Fibroblast of villous mesenchyme (primary cell): ENCODE data around the gene GTF2IRD1. TPM values are rescaled to one million over a fixed set of nuclear protein-coding genes. Genes with fewer than 3 reads are reported as not detected.
"Not testable (repeated sequence)": the region's sequence is repeated elsewhere in the genome, so short reads cannot be mapped to it uniquely, and the experiment has no call there.

Experiments used
- DNase-seq: peaks from one replicate; pipeline ENCODE4 v3.0.0-alpha.2; 2010; ENCODE audit warnings: low read depth
- H3K4me3 ChIP-seq: 2 replicates; pipeline ENCODE4 v1.5.1; 2011; ENCODE audit warnings: low read depth, mild to moderate bottlenecking, low read length
- total RNA-seq: library from RNA; depleted of rRNA; stranded (reverse); fragments of >200 nt; gene quantifications from 2 replicates; pipeline ENCODE4 v1.2.3, GENCODE V29; 2012
- TF ChIP-seq, protein P1 (sequence below): IDR thresholded peaks from 2 replicates; pipeline ENCODE4 v1.5.1; 2012; ENCODE audit warnings: low read depth, mild to moderate bottlenecking, low read length; ENCODE audit not compliant: insufficient read depth

GTF2IRD1 gene
- total RNA-seq, 1 donor, result 13.4 TPM

DNA sequence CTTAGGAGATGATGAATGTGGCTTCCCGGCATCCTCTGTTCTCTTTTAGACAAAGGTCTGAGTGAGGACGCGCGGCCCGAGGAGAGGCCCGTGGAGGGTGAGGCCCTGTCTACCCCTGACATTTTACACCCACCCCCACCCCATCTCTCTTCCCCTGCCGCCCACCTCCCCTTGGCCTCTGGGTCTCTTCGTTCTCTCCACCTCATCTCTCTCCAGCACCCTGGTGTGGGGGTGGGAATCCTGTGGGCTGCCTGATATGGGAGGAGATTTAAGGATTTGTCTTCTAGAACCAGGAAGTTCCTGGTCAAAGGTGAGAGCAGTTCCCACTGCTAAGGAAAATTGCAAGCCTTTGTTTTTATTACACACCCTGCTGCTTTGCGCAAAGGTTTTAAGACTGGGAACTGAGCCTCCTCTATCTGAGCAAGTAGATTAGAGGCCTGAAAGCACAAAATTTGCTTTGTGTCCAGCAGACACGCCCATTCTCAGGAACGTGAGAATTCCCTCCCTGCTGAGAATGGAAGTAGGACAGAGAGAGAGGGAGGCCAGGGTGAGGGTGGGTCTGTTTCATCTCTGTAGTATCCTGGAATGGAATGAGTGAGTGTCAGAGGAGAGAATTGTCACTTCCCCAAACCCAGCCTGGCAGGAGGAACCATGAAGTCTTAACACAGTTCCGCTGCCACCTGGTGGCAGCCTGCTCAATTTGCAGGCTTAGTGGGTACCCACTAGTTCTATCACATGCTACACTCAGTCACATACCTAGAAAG, 91.2 kb downstream of the GTF2IRD1 start:
- DNase-seq, result peak; percentile 49
- TF ChIP-seq, protein P1, sequence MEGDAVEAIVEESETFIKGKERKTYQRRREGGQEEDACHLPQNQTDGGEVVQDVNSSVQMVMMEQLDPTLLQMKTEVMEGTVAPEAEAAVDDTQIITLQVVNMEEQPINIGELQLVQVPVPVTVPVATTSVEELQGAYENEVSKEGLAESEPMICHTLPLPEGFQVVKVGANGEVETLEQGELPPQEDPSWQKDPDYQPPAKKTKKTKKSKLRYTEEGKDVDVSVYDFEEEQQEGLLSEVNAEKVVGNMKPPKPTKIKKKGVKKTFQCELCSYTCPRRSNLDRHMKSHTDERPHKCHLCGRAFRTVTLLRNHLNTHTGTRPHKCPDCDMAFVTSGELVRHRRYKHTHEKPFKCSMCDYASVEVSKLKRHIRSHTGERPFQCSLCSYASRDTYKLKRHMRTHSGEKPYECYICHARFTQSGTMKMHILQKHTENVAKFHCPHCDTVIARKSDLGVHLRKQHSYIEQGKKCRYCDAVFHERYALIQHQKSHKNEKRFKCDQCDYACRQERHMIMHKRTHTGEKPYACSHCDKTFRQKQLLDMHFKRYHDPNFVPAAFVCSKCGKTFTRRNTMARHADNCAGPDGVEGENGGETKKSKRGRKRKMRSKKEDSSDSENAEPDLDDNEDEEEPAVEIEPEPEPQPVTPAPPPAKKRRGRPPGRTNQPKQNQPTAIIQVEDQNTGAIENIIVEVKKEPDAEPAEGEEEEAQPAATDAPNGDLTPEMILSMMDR, result peak; percentile 60
- no peak overlapping the region for H3K4me3 ChIP-seq

DNA sequence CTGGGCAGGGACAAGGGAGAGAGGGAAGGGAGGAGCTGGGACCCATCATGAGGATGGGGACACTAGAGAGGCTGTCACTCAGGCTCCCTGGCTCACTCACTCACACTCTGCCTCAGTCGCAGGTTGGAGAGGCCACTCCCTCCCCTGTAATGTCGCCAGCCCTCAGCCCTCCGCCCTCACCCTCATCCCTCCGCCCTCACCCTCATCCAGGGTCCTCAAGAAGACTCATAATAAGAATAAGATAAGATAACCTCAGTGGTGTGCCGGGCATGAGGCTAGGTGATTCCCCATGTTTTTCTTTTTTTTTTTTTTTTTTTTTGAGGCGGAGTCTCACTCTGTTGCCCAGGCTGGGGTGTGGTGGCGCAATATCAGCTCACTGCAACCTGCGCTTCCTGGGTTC, 92.2 kb downstream of the GTF2IRD1 start:
- TF ChIP-seq, protein P1, result no peak
- no peak for DNase-seq
- H3K4me3 ChIP-seq, result no peak overlapping the region

DNA sequence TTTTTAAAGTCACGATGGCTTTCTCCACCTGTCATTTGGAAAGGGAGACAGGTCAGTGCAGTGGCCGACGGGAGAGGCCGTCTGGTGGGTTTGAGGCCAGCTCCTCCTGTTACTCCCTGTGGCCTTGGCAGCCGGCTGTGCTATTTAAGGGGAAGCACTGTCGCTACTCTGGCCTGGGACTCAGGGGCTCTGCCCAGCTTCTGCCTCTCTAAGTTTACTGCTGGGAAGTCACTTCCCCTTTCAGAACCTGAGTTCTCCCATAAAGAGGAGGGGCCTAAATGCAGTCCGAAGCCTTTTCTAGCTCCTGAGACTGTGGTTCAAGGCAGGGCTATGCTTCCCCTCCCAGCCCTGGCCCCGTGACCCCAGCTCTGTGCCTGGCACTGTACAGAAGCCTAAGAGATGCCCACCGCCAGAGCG, 99.9 kb downstream of the GTF2IRD1 start:
- DNase-seq, result not testable (repeated sequence)

DNA sequence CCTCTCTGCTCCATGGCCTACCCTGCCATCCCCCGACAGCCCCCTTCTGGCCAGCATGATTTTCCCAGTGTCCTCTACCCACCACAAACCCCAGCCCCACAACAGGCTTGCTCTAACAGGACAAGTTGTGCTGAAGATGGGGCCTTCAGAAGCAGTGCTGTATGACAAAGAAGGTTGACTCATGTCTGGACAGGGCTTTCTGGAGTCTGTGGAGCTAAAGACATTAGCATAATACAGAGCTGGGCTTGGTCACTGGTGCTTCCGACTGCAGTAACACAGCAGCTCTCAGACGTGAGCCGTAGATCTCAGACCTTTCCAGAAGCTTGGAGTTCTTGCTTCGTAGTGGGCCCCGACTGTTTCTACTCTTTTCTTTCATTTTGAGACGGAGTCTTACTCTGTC, 100.5 kb downstream of the GTF2IRD1 start:
- no peak for DNase-seq
- no peak overlapping the region for H3K4me3 ChIP-seq
- TF ChIP-seq, protein P1, result no peak

More for the DNA sequence above, 99.9 kb downstream of the GTF2IRD1 start:
- H3K4me3 ChIP-seq, result not testable (repeated sequence)

DNA sequence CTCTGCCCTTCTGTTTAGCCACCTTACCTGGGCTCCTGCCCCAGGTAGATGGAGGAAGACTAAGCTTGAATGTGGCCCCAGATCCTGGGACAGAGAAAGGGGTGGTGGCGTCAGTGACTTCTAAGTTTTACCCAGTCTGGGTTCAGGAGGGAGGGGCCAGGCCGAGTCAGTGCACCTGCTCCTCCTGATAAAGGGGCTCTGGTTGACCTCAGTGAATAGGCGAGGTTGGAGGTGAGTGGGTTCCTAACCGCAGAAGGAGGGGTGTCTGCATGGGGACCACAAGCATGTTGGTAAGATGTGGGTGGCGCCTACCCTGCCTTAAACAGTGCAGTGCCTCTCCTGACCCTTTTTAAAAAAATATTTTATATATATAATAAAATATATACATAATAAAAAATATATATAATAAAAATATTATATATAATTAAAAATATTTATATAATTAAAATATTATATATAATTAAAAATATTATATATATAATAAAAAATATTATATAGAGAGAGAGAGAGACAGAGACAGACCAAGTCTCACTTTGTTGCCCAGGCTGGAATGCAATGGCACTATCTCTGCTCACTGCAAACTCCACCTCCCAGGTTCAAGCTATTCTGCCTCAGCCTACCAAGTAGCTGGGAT, 106.5 kb downstream of the GTF2IRD1 start:
- H3K4me3 ChIP-seq, result no peak overlapping the region
- TF ChIP-seq, protein P1, result no peak

DNA sequence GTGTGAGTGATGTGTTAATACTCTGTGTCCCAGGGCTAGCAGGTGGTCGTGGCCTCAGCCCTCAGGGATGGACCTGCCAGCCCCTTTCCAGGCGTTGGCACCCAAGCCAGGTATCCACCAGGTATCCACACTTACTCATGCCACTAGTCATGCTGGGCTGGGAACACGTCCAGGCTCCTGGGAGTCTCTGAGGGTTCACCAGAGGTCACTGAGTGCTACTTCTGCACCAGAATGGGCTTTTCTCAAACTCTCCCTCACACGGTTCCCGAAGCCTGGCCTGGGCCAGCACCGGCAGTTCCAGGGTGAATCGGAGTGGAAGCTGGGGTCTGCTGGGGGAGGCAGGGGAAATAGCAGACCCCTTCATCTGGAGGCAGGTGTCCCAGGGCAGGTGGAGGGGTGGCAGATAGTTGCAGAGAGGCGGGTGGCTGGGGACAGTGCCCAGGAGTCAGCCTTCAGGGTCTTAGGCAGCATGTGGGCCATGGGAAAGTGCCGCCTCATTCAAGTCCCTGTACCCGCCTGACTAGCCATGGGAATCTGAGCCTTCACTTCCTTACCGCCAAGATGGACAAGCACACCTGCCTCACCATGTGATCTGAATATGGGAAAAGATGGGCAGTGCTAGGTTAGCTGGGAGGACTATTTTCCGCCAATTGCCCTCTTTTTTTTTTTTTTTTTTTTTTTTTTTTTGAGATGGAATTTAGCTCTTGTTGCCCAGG, 108.3 kb downstream of the GTF2IRD1 start:
- H3K4me3 ChIP-seq, result no peak overlapping the region
- TF ChIP-seq, protein P1, result no peak
- DNase-seq, result no peak

More for the DNA sequence above, 106.5 kb downstream of the GTF2IRD1 start:
- no peak for DNase-seq

DNA sequence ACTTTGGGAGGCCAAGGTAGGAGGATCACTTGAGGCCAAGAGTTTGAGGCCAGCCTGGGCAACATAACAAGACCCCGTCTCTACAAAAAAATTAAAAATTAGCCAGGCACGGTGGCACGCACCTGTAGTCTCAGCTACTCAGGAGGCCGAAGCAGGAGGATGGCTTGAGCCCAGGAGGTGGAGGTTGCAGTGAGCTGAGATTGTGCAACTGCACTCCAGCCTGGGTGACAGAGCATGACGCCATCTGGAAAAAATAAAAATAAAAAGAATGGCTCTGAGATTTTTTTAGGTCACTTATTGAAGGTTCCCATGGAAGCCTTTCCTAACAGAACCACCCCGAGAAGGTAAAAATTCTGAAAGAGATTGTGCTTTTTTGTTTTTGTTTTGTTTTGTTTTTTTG, 109.9 kb downstream of the GTF2IRD1 start:
- not testable (repeated sequence) for DNase-seq, H3K4me3 ChIP-seq
